AG09309 (cell line): ENCODE measurements around the gene RFX2.

Experiments used
- DNase-seq: peaks from one replicate; pipeline ENCODE4 v3.0.0-alpha.2; 2010; ENCODE audit warnings: low read depth
- H3K4me3 ChIP-seq: 2 replicates; pipeline ENCODE4 v1.5.1; 2011; ENCODE audit warnings: mild to moderate bottlenecking, low read depth, low read length, moderate library complexity; ENCODE audit not compliant: control insufficient read depth
- TF ChIP-seq, protein P1 (sequence below): IDR thresholded peaks from 2 replicates; pipeline ENCODE4 v1.5.1; 2011; ENCODE audit warnings: mild to moderate bottlenecking, low read depth, low read length, inconsistent platforms; ENCODE audit not compliant: insufficient read depth, control insufficient read depth; ENCODE audit errors: missing control alignments

Gene RFX2

DNA sequence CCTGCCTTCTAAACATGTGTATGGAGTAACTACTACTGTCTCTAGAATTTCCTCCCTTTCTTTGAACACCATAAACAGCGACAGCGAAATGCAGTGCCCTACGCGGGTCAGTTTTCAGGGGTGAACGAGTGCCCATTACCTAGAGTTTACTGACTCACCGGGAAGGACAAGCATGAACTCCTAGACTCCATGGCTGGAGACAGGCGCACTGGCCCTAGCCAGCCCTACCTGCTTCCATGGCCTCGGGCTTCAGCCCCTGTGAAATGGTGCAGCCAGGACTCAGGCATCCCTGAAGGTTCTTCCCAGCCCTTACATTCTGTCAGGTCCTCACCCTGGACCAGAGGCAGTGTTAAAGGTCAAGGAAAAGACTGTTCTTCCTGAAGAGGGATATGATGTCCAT is 140.8 kb downstream of the RFX2 start:
- no peak overlapping the region for H3K4me3 ChIP-seq
- TF ChIP-seq, protein P1, sequence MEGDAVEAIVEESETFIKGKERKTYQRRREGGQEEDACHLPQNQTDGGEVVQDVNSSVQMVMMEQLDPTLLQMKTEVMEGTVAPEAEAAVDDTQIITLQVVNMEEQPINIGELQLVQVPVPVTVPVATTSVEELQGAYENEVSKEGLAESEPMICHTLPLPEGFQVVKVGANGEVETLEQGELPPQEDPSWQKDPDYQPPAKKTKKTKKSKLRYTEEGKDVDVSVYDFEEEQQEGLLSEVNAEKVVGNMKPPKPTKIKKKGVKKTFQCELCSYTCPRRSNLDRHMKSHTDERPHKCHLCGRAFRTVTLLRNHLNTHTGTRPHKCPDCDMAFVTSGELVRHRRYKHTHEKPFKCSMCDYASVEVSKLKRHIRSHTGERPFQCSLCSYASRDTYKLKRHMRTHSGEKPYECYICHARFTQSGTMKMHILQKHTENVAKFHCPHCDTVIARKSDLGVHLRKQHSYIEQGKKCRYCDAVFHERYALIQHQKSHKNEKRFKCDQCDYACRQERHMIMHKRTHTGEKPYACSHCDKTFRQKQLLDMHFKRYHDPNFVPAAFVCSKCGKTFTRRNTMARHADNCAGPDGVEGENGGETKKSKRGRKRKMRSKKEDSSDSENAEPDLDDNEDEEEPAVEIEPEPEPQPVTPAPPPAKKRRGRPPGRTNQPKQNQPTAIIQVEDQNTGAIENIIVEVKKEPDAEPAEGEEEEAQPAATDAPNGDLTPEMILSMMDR = no peak
- DNase-seq = no peak

GRCh38 chr19:5968431-5969373 is 141.6 kb downstream of the RFX2 start:
- TF ChIP-seq, protein P1 = no peak
- no peak overlapping the region for H3K4me3 ChIP-seq
- no peak for DNase-seq

GRCh38 chr19:5967994-5968430 is 142.3 kb downstream of the RFX2 start:
- DNase-seq = peak; percentile 38
- H3K4me3 ChIP-seq = no peak overlapping the region
- TF ChIP-seq, protein P1 = peak; percentile 89

DNA sequence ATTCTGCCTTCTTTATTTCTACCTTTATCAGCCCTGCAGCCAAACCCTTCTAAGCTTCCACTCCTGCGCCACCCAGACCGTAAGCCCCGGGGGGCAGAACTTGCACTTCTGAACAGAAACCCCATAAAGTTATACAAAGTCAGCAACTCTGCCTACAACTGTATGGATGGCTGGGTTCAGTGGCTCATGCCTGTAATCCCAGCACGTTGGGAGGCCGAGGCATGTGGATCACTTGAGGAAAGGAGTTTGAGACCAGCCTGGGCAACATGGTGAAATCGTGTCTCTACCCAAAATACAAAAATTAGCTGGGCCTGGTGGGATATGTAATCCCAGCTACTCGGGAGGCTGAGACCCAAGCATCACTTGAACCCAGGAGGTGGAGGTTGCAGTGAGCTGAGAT is 142.7 kb downstream of the RFX2 start:
- no peak for DNase-seq
- H3K4me3 ChIP-seq = no peak overlapping the region

GRCh38 chr19:5966941-5967340 is 143.4 kb downstream of the RFX2 start:
- H3K4me3 ChIP-seq = no peak overlapping the region
- TF ChIP-seq, protein P1 = no peak
- DNase-seq = no peak

More for the DNA sequence above, 142.7 kb downstream of the RFX2 start:
- TF ChIP-seq, protein P1 = no peak

GRCh38 chr19:5966215-5966614 is 144.1 kb downstream of the RFX2 start:
- no peak for DNase-seq
- no peak overlapping the region for H3K4me3 ChIP-seq
- TF ChIP-seq, protein P1 = no peak
